ENCODE results near the gene C11orf16. TPM values are rescaled to one million over a fixed set of nuclear protein-coding genes. Genes with fewer than 3 reads are reported as not detected.
"Not testable (repeated sequence)": the region's sequence is repeated elsewhere in the genome, so short reads cannot be mapped to it uniquely, and the experiment has no call there.

Gene C11orf16
- total RNA-seq, 2 donors from 2014 or later: not detected

DNA sequence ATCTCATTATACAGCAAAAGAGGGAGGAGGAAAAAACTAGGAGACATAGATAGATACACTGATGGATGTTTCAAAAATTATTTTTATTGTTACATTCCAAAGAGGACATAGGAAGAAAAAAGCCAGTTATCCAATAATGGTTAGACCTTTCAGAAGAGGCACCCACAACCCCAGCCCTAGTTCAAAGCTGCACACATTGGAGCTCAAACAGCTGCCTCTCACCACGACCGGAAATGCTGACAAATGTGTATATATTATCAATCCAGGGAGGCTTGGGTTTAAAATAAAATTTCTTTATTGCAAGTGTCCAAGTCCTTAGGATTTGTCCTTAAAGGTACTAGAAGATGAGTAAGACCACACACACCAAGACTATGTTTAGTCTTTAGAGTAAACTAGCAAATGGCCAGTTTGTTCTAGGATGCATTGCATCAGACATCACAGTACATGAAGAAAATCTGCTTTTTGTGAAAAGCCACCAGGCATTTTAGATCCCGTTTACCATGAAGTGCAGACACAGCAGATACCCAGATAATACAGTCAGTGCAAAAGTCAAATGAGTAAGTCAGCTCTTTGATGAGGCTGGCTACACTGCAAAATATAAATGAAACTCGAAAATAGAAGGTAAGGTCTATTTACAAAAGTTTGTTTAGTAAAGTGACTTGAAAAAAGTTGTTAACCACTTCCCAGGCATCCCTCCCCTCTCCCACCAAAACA, 14.6 kb upstream of the C11orf16 start:
- ATAC-seq (ENCODE audit: insufficient number of reproducible peaks, low FRiP score, low read depth) (no peak), DNase-seq (ENCODE audit: low spot score) (no peak)
- H3K9me3 ChIP-seq: no peaks in the 10 kb centered on the region
- no peak overlapping the region for H3K4me3 ChIP-seq
- TF ChIP-seq, protein P1, sequence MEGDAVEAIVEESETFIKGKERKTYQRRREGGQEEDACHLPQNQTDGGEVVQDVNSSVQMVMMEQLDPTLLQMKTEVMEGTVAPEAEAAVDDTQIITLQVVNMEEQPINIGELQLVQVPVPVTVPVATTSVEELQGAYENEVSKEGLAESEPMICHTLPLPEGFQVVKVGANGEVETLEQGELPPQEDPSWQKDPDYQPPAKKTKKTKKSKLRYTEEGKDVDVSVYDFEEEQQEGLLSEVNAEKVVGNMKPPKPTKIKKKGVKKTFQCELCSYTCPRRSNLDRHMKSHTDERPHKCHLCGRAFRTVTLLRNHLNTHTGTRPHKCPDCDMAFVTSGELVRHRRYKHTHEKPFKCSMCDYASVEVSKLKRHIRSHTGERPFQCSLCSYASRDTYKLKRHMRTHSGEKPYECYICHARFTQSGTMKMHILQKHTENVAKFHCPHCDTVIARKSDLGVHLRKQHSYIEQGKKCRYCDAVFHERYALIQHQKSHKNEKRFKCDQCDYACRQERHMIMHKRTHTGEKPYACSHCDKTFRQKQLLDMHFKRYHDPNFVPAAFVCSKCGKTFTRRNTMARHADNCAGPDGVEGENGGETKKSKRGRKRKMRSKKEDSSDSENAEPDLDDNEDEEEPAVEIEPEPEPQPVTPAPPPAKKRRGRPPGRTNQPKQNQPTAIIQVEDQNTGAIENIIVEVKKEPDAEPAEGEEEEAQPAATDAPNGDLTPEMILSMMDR (IDR thresholded peaks at IDR 0.05): no peak
- no peak overlapping the region for H3K27ac ChIP-seq
- H3K27me3 ChIP-seq (replicated peaks; ENCODE audit: insufficient read depth): no peaks in the 10 kb centered on the region
- no peaks in the 10 kb centered on the region for H3K4me1 ChIP-seq (ENCODE audit: control insufficient read depth in 1 of 2, low read depth in 2 of 2)
- H3K36me3 ChIP-seq: peaks cover 21% of the 10 kb centered on the region

DNA sequence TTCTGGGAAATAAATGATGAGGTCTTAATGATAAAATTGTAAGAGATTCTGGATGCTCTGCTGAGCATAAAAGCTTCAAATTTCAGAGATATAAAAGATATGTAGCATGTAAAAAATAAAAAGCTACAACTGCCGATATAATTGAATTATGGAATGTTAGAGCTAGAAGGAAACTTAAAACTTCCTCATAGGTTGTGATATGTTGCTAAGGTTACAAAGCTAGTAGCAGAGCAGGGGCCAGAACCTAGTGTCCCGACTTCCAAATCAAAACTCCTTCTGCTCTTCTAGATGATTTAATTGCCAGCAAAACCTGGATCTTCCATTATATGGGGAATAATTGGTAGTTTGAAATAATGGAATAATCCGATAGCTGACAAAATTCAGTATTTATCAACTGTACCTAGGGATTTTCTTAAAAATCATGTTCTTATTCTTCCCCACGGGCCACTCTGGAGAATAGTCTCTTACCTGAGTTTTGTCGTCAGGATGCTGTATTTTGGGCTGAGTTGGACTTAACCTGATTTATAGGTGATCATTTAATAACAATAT, 9.8 kb upstream of the C11orf16 start, which contains the start of gene ASCL3:
Gene ASCL3 (minus strand): TSS at position 499 of the 549 bp plus-strand sequence. CDS start 4,855 bp downstream, outside the sequence.
- no peak for DNase-seq (ENCODE audit: low spot score)
- TF ChIP-seq, protein P1 (IDR thresholded peaks at IDR 0.05): no peak

DNA sequence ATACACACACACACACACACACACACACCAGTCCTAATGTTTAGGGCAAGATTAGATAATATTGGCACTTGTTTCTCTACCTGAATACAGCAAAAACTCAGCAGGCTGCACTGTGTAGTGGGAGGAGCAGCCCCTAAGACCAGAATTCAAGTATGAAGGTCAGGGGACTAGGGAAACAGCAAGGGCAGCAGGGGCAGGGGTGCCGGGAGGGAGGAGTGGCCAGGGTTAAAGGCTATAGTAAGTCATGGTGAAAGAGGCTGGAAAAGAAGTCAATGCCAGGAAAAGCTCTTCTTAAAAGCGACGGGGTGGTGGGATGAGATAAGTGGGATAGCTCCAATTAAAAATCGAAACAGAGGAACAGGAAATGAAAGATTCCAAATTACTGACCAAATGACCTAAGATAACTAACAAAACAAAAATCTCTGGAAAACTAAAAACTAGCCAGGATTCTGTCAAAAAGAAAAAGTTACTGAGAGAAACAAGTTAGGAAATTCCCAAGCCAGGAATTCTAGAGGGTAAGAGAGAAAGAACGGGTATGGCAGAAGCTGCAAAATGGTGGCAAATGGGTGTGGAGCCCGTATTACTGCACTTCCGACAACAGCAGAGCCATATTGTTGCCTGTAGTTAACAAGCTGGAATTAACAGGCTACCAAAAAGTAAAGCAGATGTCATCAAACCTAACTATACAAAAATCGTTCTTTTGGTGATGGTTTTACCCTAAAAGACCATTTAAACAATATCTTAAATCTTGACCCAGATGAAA, 8.8 kb upstream of the C11orf16 start:
- Histone ChIP-seq H3K4me3 (no peak overlapping the region), H3K27me3 (replicated peaks; ENCODE audit: insufficient read depth) (no peaks in the 10 kb centered on the region), H3K27ac (no peak overlapping the region), H3K4me1 (ENCODE audit: control insufficient read depth in 1 of 2, low read depth in 2 of 2) (no peaks in the 10 kb centered on the region), H3K9me3 (no peaks in the 10 kb centered on the region), H3K36me3 (no peaks in the 10 kb centered on the region)
- no peak for ATAC-seq (ENCODE audit: insufficient number of reproducible peaks, low FRiP score, low read depth)
- no peak for DNase-seq (ENCODE audit: low spot score)
- TF ChIP-seq, protein P1 (IDR thresholded peaks at IDR 0.05): no peak

More for the DNA sequence above, 9.8 kb upstream of the C11orf16 start, which contains the start of gene ASCL3:
- no peak for ATAC-seq (ENCODE audit: insufficient number of reproducible peaks, low FRiP score, low read depth)
- Histone ChIP-seq H3K4me3 (no peak within 1 kb of the TSS), H3K27me3 (replicated peaks; ENCODE audit: insufficient read depth) (no peaks in the 10 kb centered on the region), H3K27ac (no peak within 1 kb of the TSS), H3K36me3 (peaks cover 6% of the 10 kb centered on the region), H3K4me1 (ENCODE audit: control insufficient read depth in 1 of 2, low read depth in 2 of 2) (no peaks in the 10 kb centered on the region), H3K9me3 (no peaks in the 10 kb centered on the region)

DNA sequence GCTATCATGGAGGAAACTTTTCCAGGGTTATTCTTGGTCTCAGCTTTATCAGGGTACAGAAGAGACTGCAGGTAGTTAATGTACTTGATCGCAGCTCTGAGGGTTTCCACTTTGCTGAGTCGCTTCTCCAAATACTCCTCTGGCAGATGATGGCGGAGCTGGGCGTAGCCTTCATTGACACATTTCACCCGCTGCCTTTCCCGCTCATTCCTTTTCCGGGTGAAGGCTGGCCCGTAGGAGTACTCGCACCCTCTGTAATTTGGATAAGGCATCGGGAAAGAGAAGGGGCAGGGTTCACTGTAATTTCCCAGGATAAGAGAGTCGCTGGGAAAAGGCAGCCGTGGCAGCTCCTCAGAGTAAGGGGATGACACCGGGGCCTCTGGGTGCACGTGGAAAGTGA, 4.9 kb upstream of the C11orf16 start:
- Histone ChIP-seq H3K36me3 (no peaks in the 10 kb centered on the region), H3K27ac (no peak overlapping the region), H3K4me3 (no peak overlapping the region), H3K4me1 (ENCODE audit: control insufficient read depth in 1 of 2, low read depth in 2 of 2) (no peaks in the 10 kb centered on the region), H3K9me3 (no peaks in the 10 kb centered on the region), H3K27me3 (replicated peaks; ENCODE audit: insufficient read depth) (no peaks in the 10 kb centered on the region)
- TF ChIP-seq, protein P1 (IDR thresholded peaks at IDR 0.05): no peak
- DNase-seq (ENCODE audit: low spot score): no peak
- no peak for ATAC-seq (ENCODE audit: insufficient number of reproducible peaks, low FRiP score, low read depth)

DNA sequence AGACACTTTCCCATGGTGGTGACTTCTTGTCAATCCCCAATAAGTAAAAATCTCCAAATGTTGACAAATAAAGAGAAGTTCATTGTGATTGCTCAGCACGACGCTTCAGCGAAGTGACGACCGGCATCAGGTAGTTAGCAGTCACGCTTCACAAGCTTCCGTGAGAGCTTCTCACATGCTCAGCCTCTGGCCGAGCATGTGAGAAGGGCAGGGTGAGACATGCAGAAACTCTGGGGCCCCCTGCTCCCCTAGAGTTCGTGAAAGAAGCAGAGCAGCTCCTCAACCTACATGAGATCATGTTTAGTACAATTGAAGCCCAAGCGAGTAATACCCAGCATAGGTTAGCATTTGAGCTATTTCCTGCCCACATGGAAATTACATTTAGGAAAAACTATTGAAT, 4.4 kb upstream of the C11orf16 start:
- DNase-seq (ENCODE audit: low spot score) (no peak), ATAC-seq (ENCODE audit: insufficient number of reproducible peaks, low FRiP score, low read depth) (no peak)
- Histone ChIP-seq H3K36me3 (no peaks in the 10 kb centered on the region), H3K27me3 (replicated peaks; ENCODE audit: insufficient read depth) (no peaks in the 10 kb centered on the region), H3K9me3 (no peaks in the 10 kb centered on the region), H3K4me1 (ENCODE audit: control insufficient read depth in 1 of 2, low read depth in 2 of 2) (no peaks in the 10 kb centered on the region), H3K4me3 (no peak overlapping the region), H3K27ac (no peak overlapping the region)
- TF ChIP-seq, protein P1 (IDR thresholded peaks at IDR 0.05): no peak

DNA sequence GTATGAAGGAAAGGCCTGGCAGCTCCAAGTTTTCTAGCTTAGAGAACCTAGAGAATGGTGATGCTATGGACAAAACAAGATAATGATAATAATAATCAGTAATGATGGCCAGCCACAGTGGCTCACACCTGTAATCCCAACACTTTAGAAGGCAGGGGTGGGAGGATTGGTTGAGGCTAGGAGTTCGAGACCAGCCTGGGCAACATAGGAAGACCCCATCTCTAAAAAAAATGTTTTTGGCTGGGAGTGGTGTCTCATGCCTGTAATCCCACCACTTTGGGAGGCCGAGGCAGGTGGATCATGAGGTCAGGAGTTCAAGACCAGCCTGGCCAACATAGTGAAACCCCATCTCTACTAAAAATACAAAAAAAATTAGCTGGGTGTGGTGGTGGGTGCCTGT, 3.0 kb upstream of the C11orf16 start:
- ATAC-seq (ENCODE audit: insufficient number of reproducible peaks, low FRiP score, low read depth); H3K36me3 ChIP-seq; H3K4me3 ChIP-seq; DNase-seq (ENCODE audit: low spot score); H3K4me1 ChIP-seq (ENCODE audit: control insufficient read depth in 1 of 2, low read depth in 2 of 2); H3K27ac ChIP-seq; H3K9me3 ChIP-seq; H3K27me3 ChIP-seq (replicated peaks; ENCODE audit: insufficient read depth): not testable (repeated sequence)
